ENCODE data around the gene RALGPS1.

GRCh38 chr9:127058645-127059021, 144.1 kb downstream of the RALGPS1 start:
- TF ChIP-seq EP300 (IDR thresholded peaks at IDR 0.05) (no peak), POLR2A (IDR thresholded peaks at IDR 0.05) (no peak)

Data from tibial nerve (tissue), 3 donors.